GM06990 (cell line): ENCODE measurements around the gene DPEP2NB.
"Not testable (repeated sequence)": the region's sequence is repeated elsewhere in the genome, so short reads cannot be mapped to it uniquely, and the experiment has no call there.

Experiments used
- DNase-seq: peaks from one replicate; pipeline ENCODE4 v3.0.0-alpha.2; 2011; ENCODE audit not compliant: insufficient read length; ENCODE audit errors: extremely low read depth
- H3K27me3 ChIP-seq: replicated peaks from 2 replicates; pipeline ENCODE4 v1.6.0; 2011; ENCODE audit warnings: low read length; ENCODE audit not compliant: control insufficient read depth, insufficient read depth
- H3K36me3 ChIP-seq: 2 replicates; pipeline ENCODE4 v1.5.1; 2011; ENCODE audit warnings: low read length; ENCODE audit not compliant: control insufficient read depth, insufficient read depth
- H3K4me3 ChIP-seq: replicated peaks from 2 replicates; pipeline ENCODE4 v1.5.1; 2011; ENCODE audit warnings: low read depth, mild to moderate bottlenecking, control low read depth, low read length
- CTCF ChIP-seq: IDR thresholded peaks from 2 replicates; pipeline ENCODE4 v1.5.1; 2011; ENCODE audit warnings: low read length, control low read depth, mild to moderate bottlenecking, inconsistent platforms; ENCODE audit not compliant: insufficient read depth, poor library complexity, severe bottlenecking

The DPEP2NB gene

DNA sequence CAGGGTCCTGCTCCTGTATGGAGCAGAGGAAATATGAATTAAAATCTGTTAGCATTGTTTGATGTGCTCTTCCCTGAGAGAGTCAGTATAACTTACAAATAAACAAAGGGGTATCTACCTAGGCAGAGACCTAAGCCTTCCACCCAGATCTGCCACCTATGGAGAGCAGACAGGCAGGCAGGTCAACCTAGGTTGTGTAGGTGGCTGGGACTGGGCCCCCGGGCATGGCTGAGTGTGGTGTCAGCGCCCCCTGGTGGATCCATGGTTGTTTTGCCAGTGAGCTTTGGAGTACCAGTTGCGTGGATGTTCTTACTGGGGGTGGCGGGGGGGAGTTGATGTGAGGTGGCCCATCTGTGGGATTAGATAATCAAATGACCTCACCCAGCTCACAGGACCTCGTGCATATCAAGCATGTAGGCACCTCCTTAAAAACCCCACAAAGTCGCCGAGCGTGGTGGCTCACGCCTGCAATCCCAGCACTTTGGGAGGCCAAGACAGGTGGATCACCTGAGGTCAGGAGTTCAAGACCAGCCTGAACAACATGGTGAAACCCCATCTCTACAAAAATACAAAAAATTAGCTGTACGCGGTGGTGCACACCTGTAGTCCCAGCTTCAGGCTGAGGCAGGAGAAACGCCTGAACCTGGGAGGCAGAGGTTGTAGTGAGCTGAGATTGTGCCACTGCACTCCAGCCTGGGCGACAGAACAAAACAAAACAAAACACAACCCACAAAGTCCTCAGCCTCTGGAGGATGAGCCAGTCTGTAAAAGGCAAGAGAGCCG is 25.0 kb upstream of the DPEP2NB start:
- Histone ChIP-seq H3K4me3 (no peak overlapping the region), H3K27me3 (no peaks in the 10 kb centered on the region), H3K36me3 (no peaks in the 10 kb centered on the region; the same call in none of the 2 replicates)
- peak; percentile 83 for DNase-seq
- peak; percentile 89 for TF ChIP-seq CTCF

DNA sequence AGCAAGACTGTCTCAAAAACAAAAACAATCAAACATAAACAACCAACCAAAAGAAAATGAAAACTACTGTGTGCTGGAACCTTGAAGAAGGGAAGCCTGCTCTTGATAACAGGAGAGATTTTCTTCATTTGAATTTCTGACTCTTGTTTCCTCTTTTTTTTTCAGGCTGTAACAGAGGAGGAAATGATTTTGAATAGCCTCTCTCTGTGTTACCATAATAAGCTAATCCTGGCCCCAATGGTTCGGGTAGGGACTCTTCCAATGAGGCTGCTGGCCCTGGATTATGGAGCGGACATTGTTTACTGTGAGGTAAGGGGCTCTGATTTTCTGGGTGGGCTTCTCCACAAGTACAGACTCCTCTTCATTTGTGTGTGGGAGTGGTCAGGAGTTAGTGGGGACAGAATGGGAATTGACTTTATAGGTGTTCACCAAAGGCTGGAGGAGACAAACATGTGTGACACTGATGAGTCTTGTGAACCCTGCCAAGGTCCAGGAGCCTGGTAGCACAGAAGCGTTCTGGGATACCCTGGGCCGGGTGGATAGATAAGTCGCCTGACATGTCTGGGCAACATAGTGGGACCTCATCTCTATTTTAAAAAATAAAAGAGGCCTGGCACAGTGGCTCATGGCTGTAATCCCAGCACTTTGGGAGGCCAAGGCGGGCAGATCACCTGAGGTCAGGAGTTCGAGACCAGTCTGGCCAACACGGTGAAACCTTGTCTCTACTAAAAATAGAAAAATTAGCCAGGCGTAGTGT is 22.3 kb upstream of the DPEP2NB start:
- no peak for TF ChIP-seq CTCF

DNA sequence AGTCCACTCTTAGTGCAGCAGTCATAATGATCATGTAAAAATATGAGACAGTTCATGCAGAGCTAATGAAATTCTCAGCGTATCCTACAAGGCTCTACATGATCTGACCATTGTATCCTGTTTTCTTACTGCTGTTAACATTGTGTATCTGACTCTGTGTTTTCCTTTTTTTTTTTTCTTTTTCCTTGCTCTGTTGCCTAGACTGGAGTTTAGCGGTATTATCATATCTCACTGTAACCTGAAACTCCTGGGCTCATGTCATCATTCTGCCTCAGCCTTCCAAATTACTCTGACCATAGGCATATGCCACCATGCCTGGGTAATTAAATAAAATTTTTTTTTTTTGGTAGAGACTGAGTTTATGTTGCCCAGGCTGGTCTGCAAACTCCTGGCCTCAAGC is 19.5 kb upstream of the DPEP2NB start:
- no peak for TF ChIP-seq CTCF
- H3K36me3 ChIP-seq, result peaks cover 4% of the 10 kb centered on the region
- no peak for DNase-seq

More for the DNA sequence above, 22.3 kb upstream of the DPEP2NB start:
- H3K27me3 ChIP-seq, result no peaks in the 10 kb centered on the region
- no peaks in the 10 kb centered on the region; the same call in none of the 2 replicates for H3K36me3 ChIP-seq
- peak; percentile 46 for DNase-seq
- H3K4me3 ChIP-seq, result peak overlapping the region; percentile 67

DNA sequence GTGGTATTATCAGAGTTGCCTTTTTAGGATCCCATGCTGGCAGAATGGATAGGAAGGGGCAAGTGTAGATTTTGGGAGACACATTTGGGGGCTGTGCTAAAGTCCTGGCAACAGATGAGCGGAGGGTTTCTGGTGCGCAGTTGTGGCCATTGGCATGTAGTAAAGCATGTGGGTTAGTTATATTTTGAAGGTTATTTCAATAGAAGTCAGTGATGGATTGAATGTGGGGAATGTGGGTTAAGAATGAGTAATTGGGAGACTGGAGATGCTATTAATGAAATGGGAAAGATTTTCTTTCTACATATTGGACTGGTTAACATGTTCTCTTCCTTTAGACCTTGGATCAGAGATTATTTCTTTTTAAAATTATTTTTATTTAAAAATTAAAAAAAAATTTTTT is 17.4 kb upstream of the DPEP2NB start:
- H3K4me3 ChIP-seq, result no peak overlapping the region
- TF ChIP-seq CTCF, result no peak
- no peak for DNase-seq
- peaks cover 5% of the 10 kb centered on the region for H3K36me3 ChIP-seq
- H3K27me3 ChIP-seq, result no peaks in the 10 kb centered on the region

More for the DNA sequence above, 19.5 kb upstream of the DPEP2NB start:
- Histone ChIP-seq H3K4me3 (no peak overlapping the region), H3K27me3 (no peaks in the 10 kb centered on the region)

DNA sequence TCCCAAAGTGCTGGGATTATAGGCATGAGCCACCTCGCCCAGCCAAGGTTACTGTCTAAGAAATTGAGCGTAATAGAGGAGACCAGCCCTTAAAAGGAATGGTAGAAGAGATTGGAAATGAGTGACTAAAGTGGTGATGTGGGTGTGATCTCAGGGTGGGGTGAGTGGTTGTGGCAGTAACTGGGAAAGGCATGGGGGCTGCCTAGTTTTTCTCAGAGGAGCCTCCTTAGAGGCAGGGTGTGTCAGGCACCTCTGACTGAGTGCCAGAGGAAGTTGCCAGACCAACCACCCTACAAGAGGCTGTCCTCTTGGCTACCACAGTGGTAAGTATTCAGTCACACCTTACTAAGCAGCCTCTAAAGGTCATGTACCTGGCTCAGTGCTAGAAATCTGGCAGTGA is 16.2 kb upstream of the DPEP2NB start:
- H3K4me3 ChIP-seq, result no peak overlapping the region
- H3K27me3 ChIP-seq, result no peaks in the 10 kb centered on the region
- TF ChIP-seq CTCF, result no peak
- peaks cover 6% of the 10 kb centered on the region for H3K36me3 ChIP-seq
- DNase-seq, result no peak

GRCh38 chr16:68030108-68030507 is 14.4 kb upstream of the DPEP2NB start:
- H3K4me3 ChIP-seq, H3K36me3 ChIP-seq, DNase-seq, H3K27me3 ChIP-seq: not testable (repeated sequence)
